SK-N-MC (cell line): ENCODE data around the gene SCN11A.
"Not testable (repeated sequence)": the region's sequence is repeated elsewhere in the genome, so short reads cannot be mapped to it uniquely, and the experiment has no call there.

ENCODE experiments used
- DNase-seq: peaks from one replicate; pipeline ENCODE4 v3.0.0-alpha.2; 2011; ENCODE audit warnings: low read depth, low spot score
- H3K27ac ChIP-seq: fragments of 200-600 bp; sonication (generic); 2 replicates; pipeline ENCODE4 v1.5.1; 2016; ENCODE audit warnings: mixed run types
- H3K36me3 ChIP-seq: fragments of 200-600 bp; sonication (generic); 2 replicates; pipeline ENCODE4 v1.6.1; 2017; ENCODE audit warnings: antibody characterized with exemption, low read length, mixed read lengths; ENCODE audit not compliant: insufficient read depth
- H3K4me3 ChIP-seq: fragments of 200-600 bp; sonication (generic); 2 replicates; pipeline ENCODE4 v1.5.1; 2016
- H3K9ac ChIP-seq: fragments of 200-600 bp; sonication (generic); 2 replicates; pipeline ENCODE4 v1.8.0; 2017; ENCODE audit warnings: mixed run types, mixed read lengths; ENCODE audit not compliant: insufficient read length
- H3K9me3 ChIP-seq: fragments of 200-600 bp; sonication (generic); 2 replicates; pipeline ENCODE4 v1.6.1; 2017; ENCODE audit warnings: low read depth, mild to moderate bottlenecking, antibody characterized with exemption, low read length, moderate library complexity, mixed read lengths
- EZH2 ChIP-seq: fragments of 200-600 bp; sonication (generic); IDR thresholded peaks from one replicate; pipeline ENCODE4 v1.6.1; 2017; ENCODE audit warnings: antibody characterized with exemption
- FOXP2 ChIP-seq: optimal IDR thresholded peaks from 2 replicates; pipeline ENCODE3; 2011; ENCODE audit warnings: mild to moderate bottlenecking, moderate library complexity; ENCODE audit not compliant: insufficient read depth; ENCODE audit errors: extremely low read length, control extremely low read depth
- POLR2AphosphoS5 ChIP-seq: IDR thresholded peaks from 2 replicates; pipeline ENCODE4 v1.6.1; 2012; ENCODE audit warnings: mild to moderate bottlenecking, low read depth, low read length, borderline replicate concordance

The SCN11A gene

DNA sequence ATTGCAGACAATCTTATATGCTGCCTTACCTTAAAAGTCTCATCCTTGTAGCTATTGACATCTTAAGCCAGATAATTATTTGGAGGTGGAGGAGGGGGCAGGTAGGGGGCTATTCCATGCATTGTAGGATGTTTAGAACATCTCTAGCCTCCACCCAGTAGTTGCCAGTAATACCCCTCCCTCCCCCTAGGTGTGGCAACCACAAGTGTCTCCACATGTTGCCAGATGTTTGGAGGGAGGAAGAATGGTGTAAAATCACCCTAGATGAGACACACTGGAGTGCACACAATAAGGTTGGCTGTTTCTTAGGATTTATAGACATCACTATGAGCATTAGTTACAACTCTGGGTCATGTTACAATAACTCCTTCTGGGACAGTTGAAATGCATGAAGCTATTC, 28.3 kb upstream of the SCN11A start:
- TF ChIP-seq POLR2AphosphoS5, result no peak
- no peak for TF ChIP-seq EZH2
- no peak for TF ChIP-seq FOXP2
- Histone ChIP-seq H3K9me3 (no peaks in the 10 kb centered on the region), H3K4me3 (no peak overlapping the region), H3K9ac (no peak overlapping the region), H3K27ac (no peak overlapping the region), H3K36me3 (no peaks in the 10 kb centered on the region; the same call in 1 of the 2 replicates)
- no peak for DNase-seq

GRCh38 chr3:39079530-39079929, 27.8 kb upstream of the SCN11A start:
- DNase-seq, result no peak
- H3K9me3 ChIP-seq, result no peaks in the 10 kb centered on the region
- H3K9ac ChIP-seq, result no peak overlapping the region
- H3K4me3 ChIP-seq, result no peak overlapping the region
- no peaks in the 10 kb centered on the region; the same call in 1 of the 2 replicates for H3K36me3 ChIP-seq
- H3K27ac ChIP-seq, result no peak overlapping the region
- TF ChIP-seq POLR2AphosphoS5, result no peak
- no peak for TF ChIP-seq FOXP2
- TF ChIP-seq EZH2, result no peak

GRCh38 chr3:39075910-39076309, 24.2 kb upstream of the SCN11A start:
- H3K36me3 ChIP-seq, result no peaks in the 10 kb centered on the region; the same call in 1 of the 2 replicates
- no peak for DNase-seq
- no peak overlapping the region for H3K9ac ChIP-seq
- no peak for TF ChIP-seq EZH2
- TF ChIP-seq POLR2AphosphoS5, result no peak
- no peak for TF ChIP-seq FOXP2
- no peak overlapping the region for H3K4me3 ChIP-seq
- H3K9me3 ChIP-seq, result no peaks in the 10 kb centered on the region
- no peak overlapping the region for H3K27ac ChIP-seq

GRCh38 chr3:39068556-39068955, 16.8 kb upstream of the SCN11A start:
- Histone ChIP-seq H3K27ac (no peak overlapping the region), H3K4me3 (no peak overlapping the region), H3K9me3 (no peaks in the 10 kb centered on the region), H3K9ac (no peak overlapping the region), H3K36me3 (no peaks in the 10 kb centered on the region)
- DNase-seq, result no peak
- TF ChIP-seq FOXP2 (no peak), POLR2AphosphoS5 (no peak), EZH2 (no peak)

DNA sequence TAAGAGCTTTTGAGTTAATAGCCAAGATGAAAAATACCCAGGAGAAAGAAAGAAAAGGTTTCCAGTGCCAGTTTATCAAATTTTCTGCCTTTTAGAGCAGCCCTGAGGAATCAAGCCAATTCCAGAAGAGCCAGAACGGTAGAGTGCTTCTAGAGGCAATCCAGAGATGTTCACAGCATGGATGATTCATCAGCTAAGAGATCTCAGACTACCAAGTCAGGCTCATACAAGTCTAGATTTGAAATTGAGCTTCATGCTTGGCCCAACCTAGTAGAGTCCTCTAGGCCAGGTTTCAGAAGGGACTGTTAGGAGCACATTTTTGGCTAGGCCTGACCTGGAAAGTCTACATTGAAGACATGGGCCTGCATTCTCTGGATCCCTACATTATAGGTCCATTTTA, 15.5 kb upstream of the SCN11A start:
- no peak overlapping the region for H3K9ac ChIP-seq
- no peak for TF ChIP-seq EZH2
- TF ChIP-seq FOXP2, result no peak
- no peak for TF ChIP-seq POLR2AphosphoS5
- H3K36me3 ChIP-seq, result no peaks in the 10 kb centered on the region
- H3K9me3 ChIP-seq, result no peaks in the 10 kb centered on the region
- no peak overlapping the region for H3K4me3 ChIP-seq
- no peak for DNase-seq
- no peak overlapping the region for H3K27ac ChIP-seq

- DNase-seq, result no peak
- no peak overlapping the region for H3K9ac ChIP-seq
- H3K4me3 ChIP-seq, result no peak overlapping the region
- H3K36me3 ChIP-seq, result no peaks in the 10 kb centered on the region
- no peak for TF ChIP-seq POLR2AphosphoS5
- no peak overlapping the region for H3K27ac ChIP-seq
- H3K9me3 ChIP-seq, result no peaks in the 10 kb centered on the region
Measured at GRCh38 chr3:39065197-39065596, 13.5 kb upstream of the SCN11A start.

DNA sequence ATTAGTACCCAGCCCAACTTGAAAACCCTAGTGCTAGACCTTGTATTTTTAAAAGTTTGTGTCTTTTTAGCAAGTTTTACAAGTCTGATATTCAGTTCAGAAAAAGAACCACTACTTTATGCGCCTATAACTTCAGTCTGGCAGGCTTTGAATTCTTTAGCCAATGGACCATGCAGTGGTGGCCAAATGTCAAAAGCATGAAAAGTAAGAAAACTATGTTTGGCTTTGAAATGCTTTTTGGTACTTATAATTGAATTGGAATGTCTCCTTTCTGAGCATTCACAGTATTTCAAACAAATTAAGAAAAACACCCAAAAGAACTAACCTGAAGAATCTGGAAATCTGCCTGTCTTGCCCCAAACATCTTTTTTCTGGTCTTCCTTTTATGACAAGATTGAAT, 12.9 kb upstream of the SCN11A start:
- TF ChIP-seq POLR2AphosphoS5, result no peak
- no peak for TF ChIP-seq EZH2
- no peak for TF ChIP-seq FOXP2
- Histone ChIP-seq H3K4me3 (no peak overlapping the region), H3K36me3 (no peaks in the 10 kb centered on the region), H3K27ac (no peak overlapping the region), H3K9me3 (no peaks in the 10 kb centered on the region), H3K9ac (no peak overlapping the region)
- DNase-seq, result no peak

DNA sequence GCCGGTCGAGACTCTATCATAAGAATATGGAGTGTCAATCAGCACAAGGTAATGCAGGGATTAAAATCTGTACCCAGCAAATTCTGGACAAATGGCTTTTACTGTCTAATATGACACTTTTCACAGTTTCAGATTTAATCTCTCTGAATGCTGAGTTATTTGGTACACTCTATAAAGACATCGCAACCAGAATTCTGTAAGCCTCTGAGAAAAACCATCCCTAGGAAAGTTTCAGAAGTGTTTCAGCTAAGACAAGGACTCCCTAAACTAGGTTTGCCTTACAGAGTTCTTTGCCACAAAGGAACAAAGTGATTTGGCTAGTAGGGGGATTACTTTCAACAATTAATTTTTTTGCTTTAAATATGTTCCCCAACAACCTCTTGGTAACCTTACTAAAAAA, 11.4 kb upstream of the SCN11A start:
- no peak overlapping the region for H3K9ac ChIP-seq
- no peaks in the 10 kb centered on the region for H3K36me3 ChIP-seq
- no peaks in the 10 kb centered on the region for H3K9me3 ChIP-seq
- no peak overlapping the region for H3K27ac ChIP-seq
- no peak for DNase-seq
- H3K4me3 ChIP-seq, result no peak overlapping the region
- TF ChIP-seq FOXP2 (no peak), EZH2 (no peak), POLR2AphosphoS5 (no peak)

DNA sequence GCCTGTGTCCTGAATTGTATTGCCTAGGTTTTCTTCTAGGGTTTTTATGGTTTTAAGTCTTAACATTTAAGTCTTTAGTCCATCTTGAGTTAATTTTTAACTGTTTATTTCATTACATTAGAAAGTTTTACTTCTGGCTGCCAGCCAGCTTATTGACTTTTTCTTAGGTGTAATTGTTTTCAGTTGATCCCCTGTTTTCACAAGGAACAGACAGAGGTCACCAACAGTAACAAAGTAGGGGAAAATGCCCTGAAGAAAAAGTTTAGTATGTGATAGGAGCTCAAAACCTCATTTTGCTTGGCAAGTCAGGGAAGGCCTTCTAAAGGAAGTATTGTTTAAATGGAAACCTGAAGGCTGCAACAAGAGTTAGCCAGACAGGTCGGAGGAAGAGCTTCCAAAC, 10.4 kb upstream of the SCN11A start:
- Histone ChIP-seq H3K9ac (no peak overlapping the region), H3K27ac (no peak overlapping the region), H3K9me3 (no peaks in the 10 kb centered on the region), H3K4me3 (no peak overlapping the region), H3K36me3 (no peaks in the 10 kb centered on the region)
- no peak for TF ChIP-seq FOXP2
- no peak for TF ChIP-seq EZH2
- TF ChIP-seq POLR2AphosphoS5, result no peak
- no peak for DNase-seq

GRCh38 chr3:39061228-39061627, 9.5 kb upstream of the SCN11A start:
- DNase-seq, H3K36me3 ChIP-seq, H3K4me3 ChIP-seq, H3K9me3 ChIP-seq, H3K27ac ChIP-seq, H3K9ac ChIP-seq: not testable (repeated sequence)

DNA sequence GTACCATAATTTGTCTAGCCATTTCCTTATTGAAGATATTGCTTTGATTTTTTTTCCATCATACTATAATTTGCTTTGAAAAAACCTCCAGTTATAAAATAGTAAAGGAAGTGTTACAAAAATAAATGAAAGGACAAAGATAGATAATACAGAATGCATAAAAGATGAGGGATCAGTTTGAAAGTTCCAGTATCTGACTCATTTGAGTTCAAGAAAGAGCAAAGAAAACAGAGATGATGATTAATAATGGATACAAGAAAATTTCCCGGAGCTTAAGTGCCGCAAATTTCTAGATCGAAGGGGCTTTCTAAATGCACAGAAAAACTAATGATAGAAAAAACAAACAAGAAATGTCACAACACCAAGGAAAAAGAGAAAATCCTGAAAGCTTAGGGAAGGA, 4.4 kb upstream of the SCN11A start:
- no peak for DNase-seq
- TF ChIP-seq POLR2AphosphoS5 (no peak), EZH2 (no peak), FOXP2 (no peak)
- H3K27ac ChIP-seq, result no peak overlapping the region
- H3K4me3 ChIP-seq, result no peak overlapping the region
- no peaks in the 10 kb centered on the region for H3K36me3 ChIP-seq
- H3K9me3 ChIP-seq, result no peaks in the 10 kb centered on the region
- no peak overlapping the region for H3K9ac ChIP-seq
